H9 (cell line): ENCODE results near the gene TP53BP1. TPM values are rescaled to one million over a fixed set of nuclear protein-coding genes. Genes with fewer than 3 reads are reported as not detected.

Source experiments
- DNase-seq: peaks from one replicate; pipeline ENCODE4 v3.0.0-alpha.2; 2017
- H2AFZ ChIP-seq: one replicate; pipeline ENCODE4 v1.6.1; 2013; ENCODE audit warnings: mild to moderate bottlenecking, low read length, control low read depth, moderate library complexity
- H2AK5ac ChIP-seq: 2 replicates; pipeline ENCODE4 v1.6.1; 2013; ENCODE audit warnings: low read length, control low read depth, mixed read lengths; ENCODE audit not compliant: insufficient read length
- H2BK120ac ChIP-seq: one replicate; pipeline ENCODE4 v1.6.1; 2013; ENCODE audit warnings: low read depth, mild to moderate bottlenecking, low read length, control low read depth, inconsistent platforms; ENCODE audit not compliant: poor library complexity, severe bottlenecking
- H2BK12ac ChIP-seq: 2 replicates; pipeline ENCODE4 v1.6.1; 2013; ENCODE audit warnings: low read length, control low read depth, mixed read lengths, low read depth; ENCODE audit not compliant: insufficient read length
- H2BK15ac ChIP-seq: 2 replicates; pipeline ENCODE4 v1.6.1; 2013; ENCODE audit warnings: low read depth, low read length, control low read depth
- H2BK20ac ChIP-seq: one replicate; pipeline ENCODE4 v1.6.1; 2013; ENCODE audit warnings: low read depth, mild to moderate bottlenecking, low read length, control low read depth, inconsistent platforms; ENCODE audit not compliant: poor library complexity, severe bottlenecking
- H2BK5ac ChIP-seq: 2 replicates; pipeline ENCODE4 v1.6.1; 2013; ENCODE audit warnings: low read length, control low read depth, mixed read lengths; ENCODE audit not compliant: insufficient read length
- H3K14ac ChIP-seq: 2 replicates; pipeline ENCODE4 v1.6.1; 2013; ENCODE audit warnings: low read length, control low read depth; ENCODE audit not compliant: insufficient read depth
- H3K18ac ChIP-seq: 2 replicates; pipeline ENCODE4 v1.6.1; 2013; ENCODE audit warnings: low read depth, mild to moderate bottlenecking, mixed read lengths, low read length, control low read depth; ENCODE audit not compliant: insufficient read length
- H3K23ac ChIP-seq: 2 replicates; pipeline ENCODE4 v1.6.1; 2013; ENCODE audit warnings: low read length, control low read depth, mixed read lengths, low read depth; ENCODE audit not compliant: insufficient read length
- H3K23me2 ChIP-seq: 2 replicates; pipeline ENCODE4 v1.6.1; 2013; ENCODE audit warnings: low read depth, mild to moderate bottlenecking, mixed read lengths, low read length, control low read depth; ENCODE audit not compliant: insufficient read length, poor library complexity, severe bottlenecking
- H3K27ac ChIP-seq: 2 replicates; pipeline ENCODE4 v1.5.1; 2013; ENCODE audit warnings: low read length, control low read depth, mixed read lengths, low read depth; ENCODE audit not compliant: insufficient read length
- H3K27me3 ChIP-seq: 2 replicates; pipeline ENCODE4 v1.6.1; 2013; ENCODE audit warnings: low read length, control low read depth, inconsistent platforms; ENCODE audit not compliant: insufficient read depth
- H3K4ac ChIP-seq: 2 replicates; pipeline ENCODE4 v1.6.1; 2013; ENCODE audit warnings: low read depth, mild to moderate bottlenecking, control low read depth, inconsistent platforms, low read length, moderate library complexity
- H3K4me1 ChIP-seq: 2 replicates; pipeline ENCODE4 v1.6.1; 2013; ENCODE audit warnings: low read length, control low read depth, inconsistent platforms; ENCODE audit not compliant: insufficient read depth
- H3K4me2 ChIP-seq: 2 replicates; pipeline ENCODE4 v1.6.1; 2013; ENCODE audit warnings: low read length, control low read depth, mixed read lengths; ENCODE audit not compliant: insufficient read length, insufficient read depth
- H3K56ac ChIP-seq: 2 replicates; pipeline ENCODE4 v1.6.1; 2013; ENCODE audit warnings: low read depth, mild to moderate bottlenecking, mixed read lengths, low read length, control low read depth; ENCODE audit not compliant: insufficient read length
- H3K79me1 ChIP-seq: 2 replicates; pipeline ENCODE4 v1.6.1; 2013; ENCODE audit warnings: low read depth, mild to moderate bottlenecking, moderate library complexity, low read length, control low read depth, inconsistent platforms; ENCODE audit not compliant: insufficient read depth, poor library complexity, severe bottlenecking
- H3K79me2 ChIP-seq: 2 replicates; pipeline ENCODE4 v1.6.1; 2013; ENCODE audit warnings: low read length, control low read depth, inconsistent platforms; ENCODE audit not compliant: insufficient read depth
- H3K9ac ChIP-seq: 2 replicates; pipeline ENCODE4 v1.6.1; 2013; ENCODE audit warnings: low read length, control low read depth, mixed read lengths; ENCODE audit not compliant: insufficient read length; ENCODE audit errors: extremely low read depth
- H3K9me3 ChIP-seq: one replicate; pipeline ENCODE4 v1.6.1; 2013; ENCODE audit warnings: low read depth, low read length, inconsistent platforms; ENCODE audit not compliant: control insufficient read depth
- H3T11ph ChIP-seq: one replicate; pipeline ENCODE4 v1.6.1; 2013; ENCODE audit warnings: mild to moderate bottlenecking, low read length, control low read depth, inconsistent platforms
- H4K20me1 ChIP-seq: one replicate; pipeline ENCODE4 v1.6.1; 2013; ENCODE audit not compliant: control insufficient read depth, insufficient read length, insufficient read depth
- H4K5ac ChIP-seq: 2 replicates; pipeline ENCODE4 v1.6.1; 2013; ENCODE audit warnings: low read depth, mild to moderate bottlenecking, mixed read lengths, low read length, control low read depth; ENCODE audit not compliant: insufficient read length
- H4K8ac ChIP-seq: replicated peaks from 2 replicates; pipeline ENCODE4 v1.6.1; 2013; ENCODE audit warnings: low read length, control low read depth, mixed read lengths, low read depth; ENCODE audit not compliant: insufficient read length
- H4K91ac ChIP-seq: 2 replicates; pipeline ENCODE4 v1.6.1; 2013; ENCODE audit warnings: low read depth, mild to moderate bottlenecking, moderate library complexity, mixed read lengths, low read length, control low read depth; ENCODE audit not compliant: insufficient read length
- H3K27ac Mint-ChIP-seq, 3 experiments: 2 replicates in 2 of 3; 3 replicates in 1 of 3; pipeline ENCODE4 v1.8.0; 2020 to 2021; ENCODE audit warnings: mixed read lengths in 3 of 3, mild to moderate bottlenecking in 1 of 3, moderate library complexity in 1 of 3
- H3K27me3 Mint-ChIP-seq: 2 replicates; pipeline ENCODE4 v1.8.0; 2021; ENCODE audit warnings: low read depth, mild to moderate bottlenecking, moderate library complexity, mixed read lengths
- H3K36me3 Mint-ChIP-seq, 3 experiments: 2 replicates in 2 of 3; 3 replicates in 1 of 3; pipeline ENCODE4 v1.8.0; 2020 to 2021; ENCODE audit warnings: low read depth in 3 of 3, mixed read lengths in 3 of 3; ENCODE audit not compliant: insufficient read depth in 1 of 3
- H3K4me1 Mint-ChIP-seq, 2 experiments: 2 replicates each; pipeline ENCODE4 v1.8.0; 2020; ENCODE audit warnings: mixed read lengths in 2 of 2
- H3K4me3 Mint-ChIP-seq, 2 experiments: 2 replicates in 1 of 2; 3 replicates in 1 of 2; pipeline ENCODE4 v1.8.0; 2020 to 2021; ENCODE audit warnings: mild to moderate bottlenecking in 2 of 2, mixed read lengths in 2 of 2, moderate library complexity in 1 of 2
- H3K9me3 Mint-ChIP-seq, 2 experiments: 2 replicates in 1 of 2; 3 replicates in 1 of 2; pipeline ENCODE4 v1.8.0; 2020; ENCODE audit warnings: mild to moderate bottlenecking in 2 of 2, mixed read lengths in 2 of 2, moderate library complexity in 1 of 2
- WGBS: extraction: QIAGEN DNeasy Blood & Tissue Kit; methylation state at CpG from one replicate; pipeline ENCODE4 v1.1.7; 2013; ENCODE audit warnings: missing lambda C conversion rate, low lambda C conversion rate, mixed read lengths; ENCODE audit not compliant: insufficient read length; ENCODE audit errors: extremely low coverage; 5-methylcytosine and 5-hydroxymethylcytosine counted together
- total RNA-seq: library from RNA; stranded (reverse); gene quantifications from 2 replicates; pipeline ENCODE4 v1.2.1, GENCODE V29; 2021
- TF ChIP-seq, protein P1 (sequence below): fragments of 200-600 bp; sonication (generic); conservative IDR thresholded peaks from 3 replicates; pipeline ENCODE4 v1.8.0; 2021; ENCODE audit warnings: antibody characterized with exemption, mild to moderate bottlenecking

Gene TP53BP1
- total RNA-seq, 1 experiment from 2014 or later: 81.5 TPM

DNA sequence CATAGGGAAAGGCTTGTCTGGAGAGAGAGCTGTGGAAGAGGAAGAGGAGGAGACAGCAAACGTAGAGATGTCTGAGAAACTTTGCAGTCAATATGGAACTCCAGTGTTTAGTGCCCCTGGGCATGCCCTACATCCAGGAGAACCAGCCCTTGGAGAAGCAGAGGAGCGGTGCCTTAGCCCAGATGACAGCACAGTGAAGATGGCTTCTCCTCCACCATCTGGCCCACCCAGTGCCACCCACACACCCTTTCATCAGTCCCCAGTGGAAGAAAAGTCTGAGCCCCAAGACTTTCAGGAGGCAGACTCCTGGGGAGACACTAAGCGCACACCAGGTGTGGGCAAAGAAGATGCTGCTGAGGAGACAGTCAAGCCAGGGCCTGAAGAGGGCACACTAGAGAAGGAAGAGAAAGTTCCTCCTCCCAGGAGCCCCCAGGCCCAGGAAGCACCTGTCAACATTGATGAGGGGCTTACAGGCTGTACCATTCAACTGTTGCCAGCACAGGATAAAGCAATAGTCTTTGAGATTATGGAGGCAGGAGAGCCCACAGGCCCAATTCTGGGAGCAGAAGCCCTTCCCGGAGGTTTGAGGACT, 31.4 kb upstream of the TP53BP1 start:
- DNase-seq: no peak
- TF ChIP-seq, protein P1, sequence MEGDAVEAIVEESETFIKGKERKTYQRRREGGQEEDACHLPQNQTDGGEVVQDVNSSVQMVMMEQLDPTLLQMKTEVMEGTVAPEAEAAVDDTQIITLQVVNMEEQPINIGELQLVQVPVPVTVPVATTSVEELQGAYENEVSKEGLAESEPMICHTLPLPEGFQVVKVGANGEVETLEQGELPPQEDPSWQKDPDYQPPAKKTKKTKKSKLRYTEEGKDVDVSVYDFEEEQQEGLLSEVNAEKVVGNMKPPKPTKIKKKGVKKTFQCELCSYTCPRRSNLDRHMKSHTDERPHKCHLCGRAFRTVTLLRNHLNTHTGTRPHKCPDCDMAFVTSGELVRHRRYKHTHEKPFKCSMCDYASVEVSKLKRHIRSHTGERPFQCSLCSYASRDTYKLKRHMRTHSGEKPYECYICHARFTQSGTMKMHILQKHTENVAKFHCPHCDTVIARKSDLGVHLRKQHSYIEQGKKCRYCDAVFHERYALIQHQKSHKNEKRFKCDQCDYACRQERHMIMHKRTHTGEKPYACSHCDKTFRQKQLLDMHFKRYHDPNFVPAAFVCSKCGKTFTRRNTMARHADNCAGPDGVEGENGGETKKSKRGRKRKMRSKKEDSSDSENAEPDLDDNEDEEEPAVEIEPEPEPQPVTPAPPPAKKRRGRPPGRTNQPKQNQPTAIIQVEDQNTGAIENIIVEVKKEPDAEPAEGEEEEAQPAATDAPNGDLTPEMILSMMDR: peak; percentile 23; the same call in 2 of the 3 replicates
- Histone ChIP-seq H3K9ac (no peak overlapping the region), H3K23ac (no peak overlapping the region), H3K56ac (no peak overlapping the region), H4K8ac (no peak overlapping the region), H3K4ac (no peak overlapping the region), H4K20me1 (no peaks in the 10 kb centered on the region), H3K79me1 (no peaks in the 10 kb centered on the region), H2BK120ac (no peak overlapping the region), H3K9me3 (no peaks in the 10 kb centered on the region), H2AK5ac (no peak overlapping the region), H4K5ac (no peak overlapping the region), H3K4me2 (no peak overlapping the region), H3K79me2 (no peaks in the 10 kb centered on the region), H2BK5ac (no peak overlapping the region), H3T11ph (no peak overlapping the region), H3K18ac (no peak overlapping the region), H2AFZ (no peak overlapping the region), H2BK12ac (no peak overlapping the region), H2BK15ac (no peak overlapping the region), H3K23me2 (no peaks in the 10 kb centered on the region), H4K91ac (no peak overlapping the region), H3K4me1 (no peaks in the 10 kb centered on the region), H3K27me3 (peaks cover 4% of the 10 kb centered on the region; the same call in 1 of the 2 replicates), H2BK20ac (no peak overlapping the region), H3K14ac (no peak overlapping the region), H3K27ac (no peak overlapping the region)
- Mint-ChIP-seq H3K4me1 (peaks cover 0 to 11% of the 10 kb centered on the region in 2 experiments), H3K27ac (no peak overlapping the region; a peak in 1 of 7 replicates), H3K9me3 (no peaks in the 10 kb centered on the region; a peak in 1 of 5 replicates), H3K4me3 (no peak overlapping the region), H3K27me3 (peaks cover 64% of the 10 kb centered on the region), H3K36me3 (peaks cover 0 to 7% (median 2%) of the 10 kb centered on the region in 3 experiments; a peak in 3 of 7 replicates)
- no CpG with 5 or more reads among the region's 4 CpGs for WGBS
